22Rv1 (cell line): ENCODE measurements around the gene SRGAP1.
A peak's percentile ranks its signal among the peaks of the same experiment; 100 is the strongest.

Experiments used
- H3K27ac ChIP-seq: fragments of 450-650 bp; 2 replicates; pipeline ENCODE4 v1.5.1; 2017
- ZFX ChIP-seq: fragments of 450-650 bp; IDR thresholded peaks from 2 replicates; pipeline ENCODE4 v1.6.1; 2017; ENCODE audit warnings: antibody characterized with exemption, borderline replicate concordance
- TF ChIP-seq, protein P1 (sequence below): fragments of 450-650 bp; IDR thresholded peaks from 2 replicates; pipeline ENCODE4 v1.5.1; 2017; ENCODE audit warnings: mild to moderate bottlenecking

Gene SRGAP1

DNA sequence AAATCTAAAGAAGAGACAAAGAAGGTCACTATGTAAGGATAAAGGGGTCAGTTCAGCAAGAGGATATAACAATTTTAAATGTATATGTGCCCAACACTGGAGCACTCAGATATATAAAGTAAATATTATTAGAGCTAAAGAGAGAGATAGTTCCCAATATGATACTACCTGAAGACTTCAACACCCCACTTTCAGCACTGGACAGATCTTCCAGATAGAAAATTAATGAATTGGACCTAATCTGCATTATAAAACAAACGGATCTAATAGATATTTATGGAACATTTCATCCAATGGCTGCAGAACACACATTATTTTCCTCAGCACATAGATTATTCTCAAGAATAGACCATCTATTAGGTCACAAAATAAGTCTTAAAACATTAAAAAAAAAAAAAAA, 24.1 kb upstream of the SRGAP1 start:
- no peak for TF ChIP-seq ZFX
- TF ChIP-seq, protein P1, sequence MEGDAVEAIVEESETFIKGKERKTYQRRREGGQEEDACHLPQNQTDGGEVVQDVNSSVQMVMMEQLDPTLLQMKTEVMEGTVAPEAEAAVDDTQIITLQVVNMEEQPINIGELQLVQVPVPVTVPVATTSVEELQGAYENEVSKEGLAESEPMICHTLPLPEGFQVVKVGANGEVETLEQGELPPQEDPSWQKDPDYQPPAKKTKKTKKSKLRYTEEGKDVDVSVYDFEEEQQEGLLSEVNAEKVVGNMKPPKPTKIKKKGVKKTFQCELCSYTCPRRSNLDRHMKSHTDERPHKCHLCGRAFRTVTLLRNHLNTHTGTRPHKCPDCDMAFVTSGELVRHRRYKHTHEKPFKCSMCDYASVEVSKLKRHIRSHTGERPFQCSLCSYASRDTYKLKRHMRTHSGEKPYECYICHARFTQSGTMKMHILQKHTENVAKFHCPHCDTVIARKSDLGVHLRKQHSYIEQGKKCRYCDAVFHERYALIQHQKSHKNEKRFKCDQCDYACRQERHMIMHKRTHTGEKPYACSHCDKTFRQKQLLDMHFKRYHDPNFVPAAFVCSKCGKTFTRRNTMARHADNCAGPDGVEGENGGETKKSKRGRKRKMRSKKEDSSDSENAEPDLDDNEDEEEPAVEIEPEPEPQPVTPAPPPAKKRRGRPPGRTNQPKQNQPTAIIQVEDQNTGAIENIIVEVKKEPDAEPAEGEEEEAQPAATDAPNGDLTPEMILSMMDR, result no peak
- H3K27ac ChIP-seq, result no peak overlapping the region

DNA sequence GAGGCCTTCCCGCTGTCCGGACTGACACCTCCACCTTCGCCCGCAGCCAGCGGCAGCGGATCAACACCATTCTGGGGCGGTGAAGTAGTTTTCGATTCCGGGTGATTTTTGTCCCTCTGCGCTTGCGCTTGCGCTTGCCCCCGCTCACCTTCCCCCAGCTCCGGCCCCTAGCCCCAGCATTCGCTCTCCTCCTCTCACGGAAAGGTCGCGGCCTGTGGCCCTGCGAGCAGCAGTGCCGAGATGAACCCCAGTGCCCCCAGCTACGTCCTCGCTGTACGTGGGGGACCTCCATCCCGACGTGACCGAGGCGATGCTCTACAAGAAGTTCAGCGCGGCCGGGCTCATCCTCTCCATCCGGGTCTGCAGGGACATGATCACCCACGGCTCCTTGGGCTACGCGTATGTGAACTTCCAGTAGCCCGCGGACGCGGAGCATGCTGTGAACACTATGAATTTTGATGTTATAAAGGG, 22.7 kb upstream of the SRGAP1 start:
- H3K27ac ChIP-seq, result no peak overlapping the region
- TF ChIP-seq, protein P1, result no peak
- TF ChIP-seq ZFX, result no peak

DNA sequence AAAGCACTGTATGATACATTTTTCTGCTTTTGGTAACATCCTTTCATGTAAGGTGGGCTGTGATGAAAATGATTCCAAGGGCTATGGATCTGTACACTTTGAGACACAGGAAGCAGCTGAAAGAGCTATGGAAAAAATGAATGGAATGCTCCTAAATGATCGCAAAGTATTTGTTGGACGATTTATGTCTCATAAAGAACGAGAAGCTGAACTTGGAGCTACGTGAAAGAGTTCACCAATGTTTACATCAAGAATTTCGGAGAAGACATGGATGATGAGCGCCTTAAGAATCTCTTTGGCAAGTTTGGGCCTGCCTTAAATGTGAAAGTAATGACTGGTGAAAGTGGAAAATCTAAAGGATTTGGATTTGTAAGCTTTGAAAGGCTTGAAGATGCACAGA, 22.1 kb upstream of the SRGAP1 start:
- TF ChIP-seq, protein P1, result no peak
- no peak for TF ChIP-seq ZFX
- no peak overlapping the region for H3K27ac ChIP-seq

DNA sequence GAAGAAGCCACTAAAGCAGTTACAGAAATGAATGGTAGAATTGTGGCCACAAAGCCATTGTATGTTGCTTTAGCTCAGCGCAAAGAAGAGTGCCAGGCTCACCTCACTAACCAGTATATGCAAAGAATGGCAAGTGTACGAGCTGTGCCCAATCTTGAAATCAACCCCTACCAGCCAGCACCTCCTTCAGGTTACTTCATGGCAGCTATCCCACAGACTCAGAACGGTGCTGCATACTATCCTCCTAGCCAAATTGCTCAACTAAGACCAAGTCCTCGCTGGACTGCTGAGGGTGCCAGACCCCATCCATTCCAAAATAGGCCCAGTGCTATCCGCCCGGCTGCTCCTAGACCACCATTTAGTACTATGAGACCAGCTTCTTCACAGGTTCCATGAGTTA, 21.5 kb upstream of the SRGAP1 start:
- TF ChIP-seq, protein P1, result no peak
- no peak for TF ChIP-seq ZFX
- no peak overlapping the region for H3K27ac ChIP-seq

DNA sequence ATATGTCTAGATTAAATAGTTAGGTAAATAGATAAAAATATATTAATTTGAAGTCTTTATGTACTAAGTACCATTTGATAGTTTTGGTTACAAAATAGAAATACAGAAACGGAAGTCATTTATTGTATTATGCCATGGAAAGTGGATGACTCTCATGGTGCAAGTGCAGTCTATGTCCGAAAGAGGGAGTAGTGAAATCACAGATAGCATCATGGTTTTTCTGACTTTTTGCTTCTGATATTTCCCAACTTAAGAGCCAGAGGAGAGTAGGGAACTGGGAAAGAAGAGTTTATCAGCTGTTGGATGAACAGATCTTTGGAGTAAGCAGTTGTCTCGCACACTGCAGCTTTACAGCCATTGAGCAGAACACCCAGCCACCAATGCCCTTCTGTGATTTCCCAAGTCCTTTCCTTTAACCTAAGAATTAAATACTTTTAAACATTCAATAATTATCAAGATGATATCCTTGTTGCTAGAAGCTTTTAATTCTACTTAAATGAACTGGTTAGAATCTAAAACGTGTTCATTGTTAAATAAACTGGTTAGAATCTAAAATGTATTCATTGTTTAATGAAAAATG, 18.4 kb upstream of the SRGAP1 start:
- TF ChIP-seq ZFX, result no peak
- TF ChIP-seq, protein P1, result peak; percentile 94
- H3K27ac ChIP-seq, result no peak overlapping the region

DNA sequence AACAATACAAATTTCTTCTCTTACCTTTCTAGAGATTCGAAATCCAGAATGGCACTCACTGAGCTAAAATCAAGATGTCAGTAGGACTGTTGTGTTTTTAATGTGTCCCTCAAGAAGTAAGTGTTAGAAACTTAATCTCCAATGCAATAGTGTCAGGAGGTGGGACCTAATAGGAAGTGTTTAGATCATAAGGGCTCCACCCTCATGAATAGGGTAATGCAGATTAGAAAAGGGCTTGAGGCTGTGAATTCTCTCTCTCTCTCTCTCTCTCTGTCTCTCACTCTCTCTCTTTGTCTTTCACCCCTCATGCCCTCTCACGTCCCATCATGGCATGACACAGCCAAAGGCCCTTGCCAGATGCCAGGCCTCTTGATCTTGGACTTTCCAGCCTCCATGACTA, 15.6 kb upstream of the SRGAP1 start:
- H3K27ac ChIP-seq, result no peak overlapping the region
- TF ChIP-seq, protein P1, result no peak
- no peak for TF ChIP-seq ZFX

DNA sequence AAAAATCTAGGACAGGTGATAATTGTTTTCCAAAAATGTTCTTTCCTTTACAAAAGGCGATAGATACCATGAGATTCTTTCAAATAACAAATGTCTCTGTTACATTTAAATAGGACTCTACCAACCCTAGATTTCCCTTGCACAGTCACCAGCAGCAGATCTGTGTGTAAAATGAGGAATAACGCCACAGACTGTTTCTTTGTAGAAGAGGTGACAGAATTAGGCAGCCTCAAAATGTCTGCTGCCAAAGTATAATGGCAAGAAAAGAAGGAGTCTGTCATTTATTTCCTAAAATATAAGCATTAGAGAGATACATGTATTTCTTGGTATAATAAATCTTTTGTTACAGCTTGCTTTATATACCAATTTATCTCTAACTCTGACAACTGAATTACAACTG, 8.5 kb upstream of the SRGAP1 start:
- TF ChIP-seq, protein P1, result no peak
- TF ChIP-seq ZFX, result no peak
- no peak overlapping the region for H3K27ac ChIP-seq
